ENCODE measurements around the gene SF3A2. TPM values are rescaled to one million over a fixed set of nuclear protein-coding genes. Genes with fewer than 3 reads are reported as not detected.

SF3A2 gene
- total RNA-seq, 5 donors from 2014 or later (not counting 1 experiment from before 2014, with no cell fraction given) = 130 to 172 (median 161) TPM

DNA sequence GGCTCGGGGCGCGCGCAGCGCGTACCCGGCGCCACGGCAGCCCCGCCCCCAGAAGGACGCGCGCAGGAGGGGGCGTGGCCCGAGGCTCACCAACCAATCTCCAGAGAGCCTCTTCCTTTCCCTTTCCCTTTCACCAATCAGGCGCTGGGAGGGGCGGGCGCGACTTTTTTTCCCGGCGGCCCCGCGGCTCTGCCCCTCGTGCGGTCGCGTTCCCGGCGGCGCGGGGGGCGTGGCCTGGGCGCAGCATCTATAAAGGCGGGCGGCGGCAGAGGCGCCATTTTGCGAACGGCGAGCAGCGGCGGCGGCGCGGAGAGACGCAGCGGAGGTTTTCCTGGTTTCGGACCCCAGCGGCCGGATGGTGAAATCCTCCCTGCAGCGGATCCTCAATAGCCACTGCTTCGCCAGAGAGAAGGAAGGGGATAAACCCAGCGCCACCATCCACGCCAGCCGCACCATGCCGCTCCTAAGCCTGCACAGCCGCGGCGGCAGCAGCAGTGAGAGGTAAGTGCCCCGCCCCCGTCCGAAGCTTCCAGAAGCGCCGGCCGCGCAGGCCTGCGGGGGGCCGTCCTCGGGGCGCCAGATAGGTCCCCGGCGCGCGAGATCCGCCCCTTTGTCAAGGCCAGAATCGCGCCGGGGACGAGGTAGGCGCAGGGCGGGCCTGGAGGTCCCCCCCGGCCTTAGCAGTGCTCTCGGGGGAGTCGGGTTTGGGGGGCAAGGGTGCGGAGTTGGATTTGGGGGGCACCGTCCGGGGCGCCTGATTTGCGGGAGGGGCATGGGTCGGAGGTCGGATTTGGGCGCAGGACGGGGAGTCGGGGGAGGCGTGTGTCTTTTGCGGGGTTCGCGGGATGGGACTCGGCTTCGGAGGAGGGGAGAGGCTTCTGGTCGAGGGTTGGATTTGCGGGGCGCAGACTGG lies 32.9 kb downstream of the SF3A2 start:
- peaks cover 0 to 24% of the 10 kb centered on the region in 2 donors for H3K36me3 ChIP-seq (ENCODE audit: control insufficient read depth in 2 of 2, extremely low read depth in 1 of 2, insufficient read depth in 1 of 2, low read length in 1 of 2)
- Mint-ChIP-seq H3K36me3 (peaks cover 10% of the 10 kb centered on the region), H3K9me3 (no peaks in the 10 kb centered on the region), H3K27me3 (no peaks in the 10 kb centered on the region), H3K4me1 (peaks cover 41 to 45% (median 41%) of the 10 kb centered on the region in 3 donors), H3K27ac (peak overlapping the region; percentile 88 to 91), H3K4me3 (peak overlapping the region; percentile 90 to 91 (median 90))
- peak overlapping the region; percentile 85 for H3K27ac ChIP-seq (ENCODE audit: low read length)
- ChIA-PET POLR2A (no interaction called here), CTCF (no interaction called here)
- peak overlapping the region; percentile 96 to 99 for H3K4me3 ChIP-seq (ENCODE audit: control insufficient read depth in 1 of 2, extremely low read depth in 1 of 2, low read length in 1 of 2)
- H3K9me3 ChIP-seq = no peaks in the 10 kb centered on the region
- WGBS (ENCODE audit: insufficient coverage) = under 1% methylated on average over 94 of the region's 103 CpGs
- ATAC-seq (replicated peaks in 1 of 4) (peak; percentile 80 to 86 (median 84)), DNase-seq (peak; percentile 95 to 99 (median 99))
- peaks cover 6 to 46% of the 10 kb centered on the region in 2 experiments for H3K4me1 ChIP-seq (ENCODE audit: control insufficient read depth in 1 of 2, extremely low read depth in 1 of 2, insufficient read depth in 2 of 2, low read length in 2 of 2)
- H3K27me3 ChIP-seq (replicated peaks in 1 of 2; ENCODE audit: control insufficient read depth in 2 of 2, extremely low read depth in 1 of 2, insufficient read depth in 2 of 2, low read length in 1 of 2) = no peaks in the 10 kb centered on the region

DNA sequence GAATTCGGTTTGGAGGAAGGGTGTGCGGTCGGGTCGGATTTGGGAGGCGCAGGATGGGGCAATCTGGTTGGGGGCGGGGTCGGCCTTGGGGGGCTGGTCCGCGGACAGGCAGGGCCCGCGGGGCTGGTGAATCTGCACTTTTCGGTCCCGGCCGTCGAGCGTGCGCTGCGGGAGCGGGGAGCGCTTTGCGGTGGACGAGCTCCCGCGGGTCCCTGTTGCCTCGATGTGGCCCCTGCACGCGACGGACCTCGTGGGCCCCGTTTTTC lies 33.5 kb downstream of the SF3A2 start:
- Histone ChIP-seq H3K36me3 (ENCODE audit: control insufficient read depth in 2 of 2, extremely low read depth in 1 of 2, insufficient read depth in 1 of 2, low read length in 1 of 2) (peaks cover 0 to 24% of the 10 kb centered on the region in 2 donors), H3K27ac (ENCODE audit: low read length) (peak overlapping the region; percentile 85), H3K27me3 (replicated peaks in 1 of 2; ENCODE audit: control insufficient read depth in 2 of 2, extremely low read depth in 1 of 2, insufficient read depth in 2 of 2, low read length in 1 of 2) (no peaks in the 10 kb centered on the region), H3K4me1 (ENCODE audit: control insufficient read depth in 1 of 2, extremely low read depth in 1 of 2, insufficient read depth in 2 of 2, low read length in 2 of 2) (peaks cover 6 to 50% of the 10 kb centered on the region in 2 experiments), H3K9me3 (no peaks in the 10 kb centered on the region), H3K4me3 (ENCODE audit: control insufficient read depth in 1 of 2, extremely low read depth in 1 of 2, low read length in 1 of 2) (peak overlapping the region; percentile 96 to 99)
- Mint-ChIP-seq H3K36me3 (peaks cover 12% of the 10 kb centered on the region), H3K27me3 (no peaks in the 10 kb centered on the region), H3K4me1 (peaks cover 44 to 47% (median 47%) of the 10 kb centered on the region in 3 donors), H3K4me3 (peak overlapping the region; percentile 90 to 91 (median 90)), H3K27ac (peak overlapping the region; percentile 88 to 91), H3K9me3 (no peaks in the 10 kb centered on the region)
- POLR2A ChIA-PET = interaction anchor here in 1 of 2 donors (0.6 kb wide), 1 partner anchor 119 kb away, joined by 3 read pairs; the partner anchor contains the start of gene AP3D1
- DNase-seq = peak in 4 of 35 experiments; percentile 29 to 52 (median 38)
- ATAC-seq (replicated peaks in 1 of 4) = no peak
- CTCF ChIA-PET = no interaction called here
- WGBS (ENCODE audit: insufficient coverage) = under 1% methylated on average over 27 of the region's 30 CpGs

DNA sequence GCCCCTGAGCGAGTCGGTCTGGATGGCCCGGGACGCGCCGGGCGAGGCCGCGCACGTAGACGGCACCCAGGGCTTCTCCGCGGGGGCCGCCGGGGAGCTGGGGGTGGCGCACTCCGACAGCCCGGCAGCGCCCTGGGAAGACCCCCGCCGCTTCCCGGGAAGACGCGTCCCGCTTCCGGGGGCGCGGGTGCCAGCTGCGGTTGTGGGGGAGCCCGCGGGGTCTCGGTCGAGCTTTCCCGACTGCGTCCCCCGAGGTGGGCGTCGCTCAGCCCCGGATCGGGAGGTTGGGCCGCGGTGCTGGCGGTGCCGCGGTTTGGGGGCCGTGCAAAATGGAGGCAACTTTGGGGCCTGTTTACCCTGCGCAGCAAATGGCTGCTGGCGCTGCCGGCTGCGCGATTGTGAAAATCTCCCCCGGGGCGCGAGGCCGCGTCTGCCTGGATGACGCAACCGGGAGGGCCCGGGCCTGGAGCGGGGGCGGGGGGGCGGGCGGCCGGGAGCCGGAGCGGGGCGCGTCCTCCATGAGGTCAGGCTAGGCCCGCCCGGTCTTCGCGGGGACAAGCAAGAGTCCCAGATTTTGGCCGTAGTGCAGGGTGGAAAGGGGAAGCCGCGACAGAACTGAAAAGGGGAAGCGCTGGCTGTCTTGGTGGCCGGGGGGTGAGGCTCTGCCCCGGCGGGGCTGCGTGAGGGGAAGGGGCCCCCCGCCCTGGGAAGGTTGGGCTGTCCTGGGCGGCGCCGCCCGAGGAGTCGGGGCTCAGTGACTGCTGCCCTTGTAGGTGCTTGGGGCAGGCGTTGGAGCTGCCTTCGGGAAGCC lies 34.0 kb downstream of the SF3A2 start:
- Mint-ChIP-seq H3K4me1 (peaks cover 46 to 50% (median 48%) of the 10 kb centered on the region in 3 donors), H3K9me3 (no peaks in the 10 kb centered on the region), H3K36me3 (peaks cover 14% of the 10 kb centered on the region), H3K4me3 (peak overlapping the region; percentile 90 to 91 (median 90)), H3K27ac (peak overlapping the region in 1 of 2 donors; percentile 88), H3K27me3 (no peaks in the 10 kb centered on the region)
- H3K27ac ChIP-seq (ENCODE audit: low read length) = peak overlapping the region; percentile 85
- ATAC-seq (replicated peaks in 1 of 4) = peak; percentile 14 to 21 (median 17)
- H3K36me3 ChIP-seq (ENCODE audit: control insufficient read depth in 2 of 2, extremely low read depth in 1 of 2, insufficient read depth in 1 of 2, low read length in 1 of 2) = peaks cover 0 to 24% of the 10 kb centered on the region in 2 donors
- H3K27me3 ChIP-seq (replicated peaks in 1 of 2; ENCODE audit: control insufficient read depth in 2 of 2, extremely low read depth in 1 of 2, insufficient read depth in 2 of 2, low read length in 1 of 2) = no peaks in the 10 kb centered on the region
- peak; percentile 33 to 84 (median 67) for DNase-seq
- H3K4me1 ChIP-seq (ENCODE audit: control insufficient read depth in 1 of 2, extremely low read depth in 1 of 2, insufficient read depth in 2 of 2, low read length in 2 of 2) = peaks cover 6 to 55% of the 10 kb centered on the region in 2 experiments
- no peaks in the 10 kb centered on the region for H3K9me3 ChIP-seq
- ChIA-PET CTCF (no interaction called here), POLR2A (interaction anchor here in 1 of 2 donors (0.6 kb wide), 1 partner anchor 119 kb away, joined by 3 read pairs; the partner anchor contains the start of gene AP3D1)
- H3K4me3 ChIP-seq (ENCODE audit: control insufficient read depth in 1 of 2, extremely low read depth in 1 of 2, low read length in 1 of 2) = peak overlapping the region; percentile 96 to 99
- under 1% methylated on average over 84 of the region's 88 CpGs for WGBS (ENCODE audit: insufficient coverage)

DNA sequence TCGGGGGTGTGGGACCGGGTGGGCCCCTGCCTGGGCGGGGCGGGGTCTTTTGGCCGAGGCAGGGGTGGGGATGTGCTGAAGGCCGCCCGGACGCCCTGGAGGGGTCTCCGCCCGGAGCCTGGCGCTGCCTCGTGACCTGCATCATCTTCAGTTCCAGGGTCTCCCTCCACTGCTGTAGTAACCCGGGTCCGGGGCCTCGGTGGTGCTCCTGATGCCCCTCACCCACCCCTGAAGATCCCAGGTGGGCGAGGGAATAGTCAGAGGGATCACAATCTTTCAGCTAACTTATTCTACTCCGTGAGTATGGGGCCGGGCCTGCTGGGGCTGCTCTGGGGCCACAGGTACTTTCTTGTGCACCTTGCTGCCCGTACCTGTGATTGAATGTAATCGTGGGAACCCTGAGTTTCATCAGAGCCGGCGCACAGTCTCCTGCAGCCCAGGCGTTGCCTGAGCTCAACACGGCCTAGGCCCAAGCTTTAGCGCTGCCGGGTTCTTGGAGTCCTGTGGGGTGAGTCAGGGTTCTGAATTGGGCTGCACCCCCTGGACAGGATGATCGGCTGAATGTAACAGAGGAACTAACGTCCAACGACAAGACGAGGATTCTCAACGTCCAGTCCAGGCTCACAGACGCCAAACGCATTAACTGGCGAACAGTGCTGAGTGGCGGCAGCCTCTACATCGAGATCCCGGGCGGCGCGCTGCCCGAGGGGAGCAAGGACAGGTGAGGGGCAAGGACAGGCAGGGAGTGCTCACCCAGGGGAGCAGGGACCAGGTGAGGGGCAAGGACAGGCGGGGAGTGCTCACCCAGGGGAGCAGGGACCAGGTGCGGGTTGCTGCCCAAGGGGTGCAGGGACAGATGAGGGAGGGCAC lies 34.8 kb downstream of the SF3A2 start:
- H3K4me3 ChIP-seq (ENCODE audit: control insufficient read depth in 1 of 2, extremely low read depth in 1 of 2, low read length in 1 of 2) = peak overlapping the region; percentile 96 to 99
- CTCF ChIA-PET = interaction anchor here (0.7 to 1.4 kb wide), 4 partner anchors 13 to 1012 kb away, joined by 3 to 7 read pairs (median 4); partner anchors contain the start of gene PLEKHJ1 (in 1 of the 2)
- Mint-ChIP-seq H3K36me3 (peaks cover 14% of the 10 kb centered on the region), H3K4me3 (peak overlapping the region; percentile 89 to 91 (median 90)), H3K4me1 (peaks cover 42 to 46% (median 44%) of the 10 kb centered on the region in 3 donors), H3K9me3 (no peaks in the 10 kb centered on the region), H3K27ac (peak overlapping the region; percentile 89 to 95), H3K27me3 (no peaks in the 10 kb centered on the region)
- peak overlapping the region; percentile 85 for H3K27ac ChIP-seq (ENCODE audit: low read length)
- no peak for ATAC-seq (replicated peaks in 1 of 4)
- no peaks in the 10 kb centered on the region for H3K9me3 ChIP-seq
- POLR2A ChIA-PET = interaction anchor here (0.6 to 0.8 kb wide), 2 partner anchors 32 to 204 kb away, joined by 3 to 6 read pairs; partner anchors contain the start of gene GADD45B (in 1 of the 2)
- peaks cover 6 to 53% of the 10 kb centered on the region in 2 experiments for H3K4me1 ChIP-seq (ENCODE audit: control insufficient read depth in 1 of 2, extremely low read depth in 1 of 2, insufficient read depth in 2 of 2, low read length in 2 of 2)
- H3K36me3 ChIP-seq (ENCODE audit: control insufficient read depth in 2 of 2, extremely low read depth in 1 of 2, insufficient read depth in 1 of 2, low read length in 1 of 2) = peaks cover 0 to 26% of the 10 kb centered on the region in 2 donors
- DNase-seq = peak in 2 of 35 experiments; percentile 36 to 47
- no peaks in the 10 kb centered on the region for H3K27me3 ChIP-seq (replicated peaks in 1 of 2; ENCODE audit: control insufficient read depth in 2 of 2, extremely low read depth in 1 of 2, insufficient read depth in 2 of 2, low read length in 1 of 2)
- 38% methylated on average over 26 of the region's 43 CpGs for whole genome bisulfite sequencing (ENCODE audit: insufficient coverage)

DNA sequence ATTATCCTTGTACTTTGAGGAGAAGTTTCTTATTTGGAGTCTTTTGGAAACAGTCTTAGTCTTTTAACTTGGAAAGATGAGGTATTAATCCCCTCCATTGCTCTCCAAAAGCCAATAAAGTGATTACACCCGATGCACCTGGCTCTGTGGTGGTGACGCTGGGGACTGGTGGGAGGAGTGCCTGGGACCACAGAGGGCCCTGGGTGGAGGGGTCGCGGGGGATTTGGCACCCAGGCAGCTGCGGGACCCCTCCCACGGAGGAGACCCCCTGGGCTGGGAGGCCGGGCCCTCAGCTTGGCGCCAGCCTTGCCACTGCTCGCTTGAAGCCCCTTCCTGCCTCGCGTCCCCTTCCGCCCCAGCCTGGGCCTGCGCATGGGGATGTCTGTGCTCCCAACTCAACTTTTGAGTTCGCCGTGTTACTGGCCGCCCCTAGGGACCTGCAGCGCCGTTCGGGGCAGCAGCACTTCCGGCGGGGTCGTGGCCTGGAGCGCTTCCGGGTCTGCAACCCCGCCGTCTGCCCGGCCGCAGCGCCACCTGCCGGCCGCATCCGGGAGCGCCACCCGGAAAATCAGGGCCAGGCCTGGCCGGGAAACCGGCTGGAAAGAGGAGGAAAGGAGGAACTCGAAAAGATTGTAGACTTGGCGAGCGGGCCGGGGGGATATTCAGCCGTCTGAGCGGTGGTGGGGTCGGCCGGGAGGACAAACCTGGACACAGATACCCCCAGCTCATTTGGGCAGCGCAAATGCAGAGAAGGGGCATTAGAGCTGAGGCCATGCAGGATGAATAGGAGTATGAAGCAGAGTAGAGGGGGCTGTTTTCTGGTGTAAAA lies 36.9 kb downstream of the SF3A2 start:
- Mint-ChIP-seq H3K27ac (peak overlapping the region; percentile 81 to 89), H3K4me1 (peaks cover 37 to 39% (median 38%) of the 10 kb centered on the region in 3 donors), H3K9me3 (no peaks in the 10 kb centered on the region), H3K36me3 (peaks cover 17% of the 10 kb centered on the region), H3K27me3 (no peaks in the 10 kb centered on the region), H3K4me3 (peak overlapping the region; percentile 43 to 90 (median 69))
- ChIA-PET CTCF (interaction anchor here (0.5 to 1.7 kb wide), 4 partner anchors 14 to 627 kb away, joined by 4 to 7 read pairs (median 4); partner anchors contain the start of gene ZNF57 (in 1 of the 2)), POLR2A (no interaction called here)
- 6% methylated on average over 42 of the region's 45 CpGs for WGBS (ENCODE audit: insufficient coverage)
- H3K36me3 ChIP-seq (ENCODE audit: control insufficient read depth in 2 of 2, extremely low read depth in 1 of 2, insufficient read depth in 1 of 2, low read length in 1 of 2) = peaks cover 0 to 30% of the 10 kb centered on the region in 2 donors
- H3K4me1 ChIP-seq (ENCODE audit: control insufficient read depth in 1 of 2, extremely low read depth in 1 of 2, insufficient read depth in 2 of 2, low read length in 2 of 2) = peaks cover 3 to 48% of the 10 kb centered on the region in 2 experiments
- H3K4me3 ChIP-seq (ENCODE audit: control insufficient read depth in 1 of 2, extremely low read depth in 1 of 2, low read length in 1 of 2) = peak overlapping the region; percentile 15 to 42
- no peaks in the 10 kb centered on the region for H3K27me3 ChIP-seq (replicated peaks in 1 of 2; ENCODE audit: control insufficient read depth in 2 of 2, extremely low read depth in 1 of 2, insufficient read depth in 2 of 2, low read length in 1 of 2)
- no peaks in the 10 kb centered on the region for H3K9me3 ChIP-seq
- peak in 3 of 4 experiments; percentile 7 to 25 (median 17) for ATAC-seq (replicated peaks in 1 of 4)
- peak overlapping the region; percentile 86 for H3K27ac ChIP-seq (ENCODE audit: low read length)
- DNase-seq = peak; percentile 54 to 86 (median 69)

Data from T-cell (primary cell).